A549 treated with CpdA at 1 μM for 4 hours (cell line): ENCODE measurements around the gene ZCCHC17. TPM values are rescaled to one million over a fixed set of nuclear protein-coding genes. Genes with fewer than 3 reads are reported as not detected.

Source experiments
- total RNA-seq: library from RNA; stranded (reverse); fragments of 200-300 nt; extraction: Qiagen RNA extraction; gene quantifications from 5 replicates; pipeline ENCODE4 v1.2.3, GENCODE V29; 2022; ENCODE audit warnings: low read depth

Gene ZCCHC17, protein sequence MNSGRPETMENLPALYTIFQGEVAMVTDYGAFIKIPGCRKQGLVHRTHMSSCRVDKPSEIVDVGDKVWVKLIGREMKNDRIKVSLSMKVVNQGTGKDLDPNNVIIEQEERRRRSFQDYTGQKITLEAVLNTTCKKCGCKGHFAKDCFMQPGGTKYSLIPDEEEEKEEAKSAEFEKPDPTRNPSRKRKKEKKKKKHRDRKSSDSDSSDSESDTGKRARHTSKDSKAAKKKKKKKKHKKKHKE
- 23.7 to 26.8 TPM (median 25.2 TPM) in 5 replicates for total RNA-seq

GRCh38 chr1:31296486-31297276, at the start of gene ZCCHC17, which contains the start of gene SNRNP40:
TSS of gene ZCCHC17 (plus strand) at chr1:31297032. CDS start at chr1:31310099, 13,067 bp downstream.
TSS of gene SNRNP40 (minus strand) at chr1:31296788. CDS start at chr1:31296751, 37 bp downstream.

GRCh38 chr1:31373056-31373896, 76.4 kb downstream of the ZCCHC17 start, which contains the start of gene FABP3:
TSS of gene FABP3 (minus strand) at chr1:31373076. CDS start at chr1:31373014, 62 bp downstream.

GRCh38 chr1:31412732-31413404, 116.0 kb downstream of the ZCCHC17 start, which contains the start of gene SERINC2:
TSS of gene SERINC2 (plus strand) at chr1:31413213. CDS start at chr1:31413266, 53 bp downstream.

Other genes starting within 250 kb of the ZCCHC17 start
- gene PUM1, start 231.3 kb upstream of the ZCCHC17 start, total RNA-seq, result 28.3 to 39.0 TPM (median 31.9 TPM) in 5 replicates
- gene NKAIN1, start 57.1 kb upstream of the ZCCHC17 start, total RNA-seq, result 0.98 to 1.7 TPM (median 1.5 TPM) in 5 replicates
- gene SNRNP40, start 244 bp upstream of the ZCCHC17 start, total RNA-seq, result 45.1 to 50.5 TPM (median 47.7 TPM) in 5 replicates
- not detected in 5 replicates for gene FABP3, start 76.0 kb downstream of the ZCCHC17 start, total RNA-seq
- gene SERINC2, start 116.2 kb downstream of the ZCCHC17 start, total RNA-seq, result 16.5 to 28.9 TPM (median 27.1 TPM) in 5 replicates